ENCODE results near the gene RFTN1. TPM values are rescaled to one million over a fixed set of nuclear protein-coding genes. Genes with fewer than 3 reads are reported as not detected.

The RFTN1 gene
- total and polyA plus RNA-seq, 10 of the 15 experiments (the other 5 are each of a cell fraction or from before 2014, with no cell fraction given) = 20.6 to 213 (median 147) TPM

GRCh38 chr3:16372362-16373292 lies 140.9 kb downstream of the RFTN1 start (continued):
- TF ChIP-seq ZNF592 (IDR thresholded peaks at IDR 0.05) (no peak), HDAC2 (IDR thresholded peaks at IDR 0.05) (no peak), EGR1 (IDR thresholded peaks at IDR 0.05; ENCODE audit: borderline replicate concordance in 1 of 2, low read depth in 2 of 2, low read length in 2 of 2) (peak in 1 of 2 experiments; percentile 72; a peak in 1 of 3 replicates), TAF1 (IDR thresholded peaks at IDR 0.05; ENCODE audit: borderline replicate concordance, low read depth, low read length) (no peak), KDM1A (IDR thresholded peaks at IDR 0.05; ENCODE audit: borderline replicate concordance) (no peak), PBX3 (IDR thresholded peaks at IDR 0.05; ENCODE audit: insufficient replicate concordance, low read depth, low read length) (no peak), MTA2 (IDR thresholded peaks at IDR 0.05; ENCODE audit: low read depth) (peak; percentile 96), TCF7 (IDR thresholded peaks at IDR 0.05; ENCODE audit: borderline replicate concordance) (peak; percentile 80), ZNF24 (IDR thresholded peaks at IDR 0.05) (peak; percentile 70; the same call in 1 of the 2 replicates), TARDBP (IDR thresholded peaks at IDR 0.05; ENCODE audit: borderline replicate concordance) (no peak; the same call in 1 of the 2 replicates), RELA (IDR thresholded peaks at IDR 0.05; ENCODE audit: borderline replicate concordance, partially characterized antibody) (peak; percentile 97), CREM (IDR thresholded peaks at IDR 0.05; ENCODE audit: low read depth) (peak; percentile 85; the same call in 1 of the 2 replicates), SUZ12 (IDR thresholded peaks at IDR 0.05; ENCODE audit: unreplicated experiment) (no peak), SMAD1 (IDR thresholded peaks at IDR 0.05; ENCODE audit: low read depth, partially characterized antibody) (peak; percentile 53), SREBF2 (IDR thresholded peaks at IDR 0.05; ENCODE audit: low read length) (no peak)
- TF ChIP-seq, protein P1, sequence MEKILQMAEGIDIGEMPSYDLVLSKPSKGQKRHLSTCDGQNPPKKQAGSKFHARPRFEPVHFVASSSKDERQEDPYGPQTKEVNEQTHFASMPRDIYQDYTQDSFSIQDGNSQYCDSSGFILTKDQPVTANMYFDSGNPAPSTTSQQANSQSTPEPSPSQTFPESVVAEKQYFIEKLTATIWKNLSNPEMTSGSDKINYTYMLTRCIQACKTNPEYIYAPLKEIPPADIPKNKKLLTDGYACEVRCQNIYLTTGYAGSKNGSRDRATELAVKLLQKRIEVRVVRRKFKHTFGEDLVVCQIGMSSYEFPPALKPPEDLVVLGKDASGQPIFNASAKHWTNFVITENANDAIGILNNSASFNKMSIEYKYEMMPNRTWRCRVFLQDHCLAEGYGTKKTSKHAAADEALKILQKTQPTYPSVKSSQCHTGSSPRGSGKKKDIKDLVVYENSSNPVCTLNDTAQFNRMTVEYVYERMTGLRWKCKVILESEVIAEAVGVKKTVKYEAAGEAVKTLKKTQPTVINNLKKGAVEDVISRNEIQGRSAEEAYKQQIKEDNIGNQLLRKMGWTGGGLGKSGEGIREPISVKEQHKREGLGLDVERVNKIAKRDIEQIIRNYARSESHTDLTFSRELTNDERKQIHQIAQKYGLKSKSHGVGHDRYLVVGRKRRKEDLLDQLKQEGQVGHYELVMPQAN (conservative IDR thresholded peaks at IDR 0.05) = no peak
- TF ChIP-seq, protein P2, sequence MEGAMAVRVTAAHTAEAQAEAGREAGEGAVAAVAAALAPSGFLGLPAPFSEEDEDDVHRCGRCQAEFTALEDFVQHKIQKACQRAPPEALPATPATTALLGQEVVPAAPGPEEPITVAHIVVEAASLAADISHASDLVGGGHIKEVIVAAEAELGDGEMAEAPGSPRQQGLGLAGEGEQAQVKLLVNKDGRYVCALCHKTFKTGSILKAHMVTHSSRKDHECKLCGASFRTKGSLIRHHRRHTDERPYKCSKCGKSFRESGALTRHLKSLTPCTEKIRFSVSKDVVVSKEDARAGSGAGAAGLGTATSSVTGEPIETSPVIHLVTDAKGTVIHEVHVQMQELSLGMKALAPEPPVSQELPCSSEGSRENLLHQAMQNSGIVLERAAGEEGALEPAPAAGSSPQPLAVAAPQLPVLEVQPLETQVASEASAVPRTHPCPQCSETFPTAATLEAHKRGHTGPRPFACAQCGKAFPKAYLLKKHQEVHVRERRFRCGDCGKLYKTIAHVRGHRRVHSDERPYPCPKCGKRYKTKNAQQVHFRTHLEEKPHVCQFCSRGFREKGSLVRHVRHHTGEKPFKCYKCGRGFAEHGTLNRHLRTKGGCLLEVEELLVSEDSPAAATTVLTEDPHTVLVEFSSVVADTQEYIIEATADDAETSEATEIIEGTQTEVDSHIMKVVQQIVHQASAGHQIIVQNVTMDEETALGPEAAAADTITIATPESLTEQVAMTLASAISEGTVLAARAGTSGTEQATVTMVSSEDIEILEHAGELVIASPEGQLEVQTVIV (IDR thresholded peaks at IDR 0.05; ENCODE audit: borderline replicate concordance, partially characterized antibody) = no peak
- TF ChIP-seq, protein P3, sequence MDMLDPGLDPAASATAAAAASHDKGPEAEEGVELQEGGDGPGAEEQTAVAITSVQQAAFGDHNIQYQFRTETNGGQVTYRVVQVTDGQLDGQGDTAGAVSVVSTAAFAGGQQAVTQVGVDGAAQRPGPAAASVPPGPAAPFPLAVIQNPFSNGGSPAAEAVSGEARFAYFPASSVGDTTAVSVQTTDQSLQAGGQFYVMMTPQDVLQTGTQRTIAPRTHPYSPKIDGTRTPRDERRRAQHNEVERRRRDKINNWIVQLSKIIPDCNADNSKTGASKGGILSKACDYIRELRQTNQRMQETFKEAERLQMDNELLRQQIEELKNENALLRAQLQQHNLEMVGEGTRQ (IDR thresholded peaks at IDR 0.05; ENCODE audit: borderline replicate concordance, low read depth, low read length) = no peak
